H1 (cell line): Measurements from ENCODE around the gene NOLC1. TPM values are rescaled to one million over a fixed set of nuclear protein-coding genes. Genes with fewer than 3 reads are reported as not detected.

Experiments
- BCL11A ChIP-seq, 2 experiments: IDR thresholded peaks; one replicate each; pipeline ENCODE4 v1.6.1; 2011; ENCODE audit warnings: low read depth in 2 of 2, low read length in 2 of 2, mild to moderate bottlenecking in 2 of 2
- CHD2 ChIP-seq: IDR thresholded peaks from 2 replicates; pipeline ENCODE4 v1.6.1; 2012; ENCODE audit warnings: low read length, improper control_type of control experiment
- CTCF ChIP-seq, 3 experiments: IDR thresholded peaks; 1 replicate in 2 of 3; 2 replicates in 1 of 3; pipeline versions ENCODE4 v1.5.1 to v1.6.1; 2011; ENCODE audit warnings: low read length in 3 of 3, mild to moderate bottlenecking in 3 of 3, inconsistent platforms in 2 of 3, low read depth in 1 of 3, moderate library complexity in 1 of 3; ENCODE audit not compliant: insufficient read depth in 1 of 3; ENCODE audit errors: control extremely low read depth in 1 of 3
- EGR1 ChIP-seq: IDR thresholded peaks from 2 replicates; pipeline ENCODE4 v1.6.1; 2011; ENCODE audit warnings: low read depth, low read length, borderline replicate concordance
- EP300 ChIP-seq, 2 experiments: IDR thresholded peaks; 1 replicate in 1 of 2; 2 replicates in 1 of 2; pipeline ENCODE4 v1.6.1; 2011 to 2012; ENCODE audit warnings: low read depth in 2 of 2, low read length in 2 of 2, mild to moderate bottlenecking in 2 of 2, borderline replicate concordance in 1 of 2, inconsistent platforms in 1 of 2, moderate library complexity in 1 of 2
- EZH2 ChIP-seq: fragments of 200-600 bp; sonication (generic); IDR thresholded peaks from 2 replicates; pipeline ENCODE4 v1.7.1; 2012; ENCODE audit warnings: low read depth, mild to moderate bottlenecking, moderate library complexity, low read length, inconsistent platforms; ENCODE audit not compliant: severe bottlenecking
- GABPA ChIP-seq: IDR thresholded peaks from 2 replicates; pipeline ENCODE4 v1.6.1; 2011; ENCODE audit warnings: mild to moderate bottlenecking, low read length, moderate library complexity, borderline replicate concordance; ENCODE audit not compliant: insufficient read depth
- KDM1A ChIP-seq: fragments of 200-600, 300-600 bp; sonication (generic); IDR thresholded peaks from 2 replicates; pipeline ENCODE4 v1.7.1; 2016; ENCODE audit warnings: mild to moderate bottlenecking, low read length, borderline replicate concordance
- NRF1 ChIP-seq: IDR thresholded peaks from 2 replicates; pipeline ENCODE4 v1.6.1; 2011; ENCODE audit warnings: mild to moderate bottlenecking, low read depth, low read length, improper control_type of control experiment
- PHF8 ChIP-seq: fragments of 200-600 bp; sonication (generic); conservative IDR thresholded peaks from 2 replicates; pipeline ENCODE4 v1.7.1; 2012; ENCODE audit warnings: low read depth, mild to moderate bottlenecking, inconsistent platforms, low read length, moderate library complexity
- RXRA ChIP-seq: IDR thresholded peaks from 2 replicates; pipeline ENCODE4 v1.6.1; 2011; ENCODE audit warnings: low read depth, mild to moderate bottlenecking, low read length, moderate library complexity; ENCODE audit not compliant: insufficient read depth
- SAP30 ChIP-seq: fragments of 300-600 bp; sonication (generic); IDR thresholded peaks from 2 replicates; pipeline ENCODE4 v1.7.1; 2012; ENCODE audit warnings: low read length, moderate library complexity, mild to moderate bottlenecking, inconsistent platforms; ENCODE audit not compliant: insufficient read depth, insufficient replicate concordance
- SP1 ChIP-seq: IDR thresholded peaks from 2 replicates; pipeline ENCODE4 v1.6.1; 2011; ENCODE audit warnings: low read depth, low read length
- SP2 ChIP-seq: IDR thresholded peaks from 2 replicates; pipeline ENCODE4 v1.6.1; 2012; ENCODE audit warnings: mild to moderate bottlenecking, low read length, inconsistent platforms
- TBP ChIP-seq: IDR thresholded peaks from 2 replicates; pipeline ENCODE4 v1.6.1; 2011; ENCODE audit warnings: low read depth, low read length, improper control_type of control experiment
- TCF12 ChIP-seq: IDR thresholded peaks from 2 replicates; pipeline ENCODE4 v1.6.1; 2011; ENCODE audit warnings: low read depth, mild to moderate bottlenecking, low read length
- USF2 ChIP-seq: IDR thresholded peaks from 2 replicates; pipeline ENCODE4 v1.6.1; 2011; ENCODE audit warnings: low read length, improper control_type of control experiment
- ZNF274 ChIP-seq: IDR thresholded peaks from 2 replicates; pipeline ENCODE4 v1.7.0; 2012; ENCODE audit warnings: low read length, borderline replicate concordance; ENCODE audit errors: extremely low read depth
- polyA plus RNA-seq, 7 experiments: library from polyadenylated mRNA; depleted of rRNA in 3 of 7; stranded (reverse) in 5 of 7; unstranded in 2 of 7; fragments of >200 nt in 5 of 7; fragments of 200-250 nt in 2 of 7; gene quantifications; 1 replicate in 5 of 7; 2 replicates in 1 of 7; 4 replicates in 1 of 7; pipeline versions ENCODE4 v1.2.1 to v1.2.3, GENCODE V29; 2011 to 2013; ENCODE audit warnings: missing spikeins in 2 of 7, mixed read lengths in 2 of 7
- total RNA-seq: library from RNA; stranded (reverse); fragmentation: NEBNext Ultra II Directional; extraction: Animal tissue kit (Norgen Biotek cat#: 25700); gene quantifications from 2 replicates; pipeline ENCODE4 v1.2.1, GENCODE V29; 2021

NOLC1 gene
- total and polyA plus RNA-seq, 2 of the 8 experiments (the other 6 are each of a cell fraction or from before 2014, with no cell fraction given): 86.3 to 191 TPM

- TF ChIP-seq EZH2 (no peak), ZNF274 (no peak), TBP (peak; percentile 92), EGR1 (peak; percentile 53; the same call in 1 of the 2 replicates), SP1 (peak; percentile 97), KDM1A (peak; percentile 46; the same call in 1 of the 2 replicates), CTCF (IDR thresholded peaks at IDR 0.05; ENCODE audit: control extremely low read depth in 1 of 3, insufficient read depth in 1 of 3, low read depth in 1 of 3, low read length in 3 of 3) (no peak), GABPA (peak; percentile 81; the same call in 1 of the 2 replicates), CHD2 (0 out of 2 replicates have a peak, but pooled peaks have one; percentile 46), SAP30 (peak; percentile 91), EP300 (IDR thresholded peaks at IDR 0.05; ENCODE audit: borderline replicate concordance in 1 of 2, low read depth in 2 of 2, low read length in 2 of 2) (peak in 1 of 2 experiments; percentile 90; a peak in 1 of 3 replicates), BCL11A (IDR thresholded peaks at IDR 0.05; ENCODE audit: low read depth in 2 of 2, low read length in 2 of 2) (no peak), TCF12 (0 out of 2 replicates have a peak, but pooled peaks have one; percentile 42), RXRA (0 out of 2 replicates have a peak, but pooled peaks have one; percentile 18), USF2 (no peak; the same call in 1 of the 2 replicates), PHF8 (peak; percentile 95), NRF1 (no peak), SP2 (no peak)
Observed at GRCh38 chr10:102151774-102152544, at the start of gene NOLC1 (continued).
